GM12873 (cell line): ENCODE measurements around the gene CAB39.

Experiments used
- CTCF ChIP-seq: IDR thresholded peaks from 2 replicates; pipeline ENCODE4 v1.5.1; 2012; ENCODE audit warnings: low read depth, mild to moderate bottlenecking, moderate library complexity, low read length, control low read depth; ENCODE audit not compliant: insufficient read depth; ENCODE audit errors: missing control alignments

CAB39 gene

GRCh38 chr2:230787101-230787500 lies 74.5 kb downstream of the CAB39 start:
- no peak for TF ChIP-seq CTCF

DNA sequence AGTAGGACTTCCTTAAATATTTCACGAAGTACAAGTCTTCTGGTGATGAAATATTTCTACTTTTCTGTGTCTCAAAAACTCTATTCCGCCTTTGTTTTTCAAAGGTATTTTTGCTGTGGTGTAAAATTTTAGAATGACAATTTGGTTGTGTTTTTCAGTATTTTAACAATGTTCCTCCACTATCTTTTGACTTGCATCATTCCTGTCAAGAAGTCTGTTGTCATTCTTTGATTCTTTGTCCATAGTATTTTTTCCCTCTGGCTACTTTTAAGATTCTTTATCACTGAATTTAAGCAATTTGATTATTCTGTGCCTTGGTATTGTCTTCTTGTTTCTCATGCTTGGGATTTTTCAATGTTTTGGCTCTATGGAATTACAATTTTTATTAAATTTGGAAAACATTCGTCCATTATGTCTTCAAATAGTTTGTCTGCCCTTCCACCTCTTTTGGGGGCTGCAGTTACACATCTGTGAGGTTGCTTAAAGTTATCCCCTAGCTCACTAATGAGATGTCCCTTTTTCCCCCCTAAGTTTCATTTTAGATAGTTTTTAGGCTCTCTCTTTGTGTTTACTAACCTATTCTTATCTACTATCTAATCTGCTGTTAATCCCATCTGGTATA lies 76.0 kb downstream of the CAB39 start:
- TF ChIP-seq CTCF, result no peak

DNA sequence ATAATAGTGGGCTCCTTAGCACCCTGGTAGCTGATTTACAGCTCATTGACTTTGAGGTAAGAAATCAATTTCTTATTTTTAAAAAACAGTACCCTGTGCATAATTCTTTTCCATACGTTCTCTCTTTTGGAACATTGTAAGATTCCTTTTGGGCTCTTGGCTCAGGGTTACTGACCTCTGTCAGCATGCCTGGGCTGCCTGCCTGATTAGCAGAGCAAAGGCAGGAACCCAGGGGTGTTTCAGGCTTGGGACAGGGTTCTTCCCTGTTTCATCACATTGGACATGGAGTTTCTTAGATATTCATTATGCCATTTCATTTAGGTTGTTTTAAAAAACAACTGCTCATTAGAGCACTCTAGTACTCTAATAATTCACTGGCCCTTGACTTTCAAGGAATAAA lies 78.3 kb downstream of the CAB39 start:
- TF ChIP-seq CTCF, result no peak

- TF ChIP-seq CTCF, result no peak
Observed at GRCh38 chr2:230793572-230794359, 81.1 kb downstream of the CAB39 start.

DNA sequence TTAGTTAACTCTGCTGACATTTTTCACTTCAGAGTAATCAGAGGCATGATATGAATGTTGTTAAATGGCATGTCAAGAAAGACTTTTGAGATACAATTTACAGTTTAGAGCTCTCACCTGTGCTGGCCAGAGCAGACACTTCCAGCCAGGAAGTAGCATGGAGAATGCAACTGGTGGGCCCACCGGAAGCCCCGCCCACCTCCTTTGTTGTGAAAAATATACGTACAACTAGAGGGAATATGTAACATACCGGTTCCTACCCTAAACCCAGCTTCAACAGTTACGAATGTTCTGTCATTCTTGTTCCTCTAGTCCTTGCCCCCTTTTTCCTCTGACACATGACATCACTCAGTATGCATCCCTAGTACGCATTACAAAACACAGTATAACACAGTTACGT lies 81.9 kb downstream of the CAB39 start:
- no peak for TF ChIP-seq CTCF

DNA sequence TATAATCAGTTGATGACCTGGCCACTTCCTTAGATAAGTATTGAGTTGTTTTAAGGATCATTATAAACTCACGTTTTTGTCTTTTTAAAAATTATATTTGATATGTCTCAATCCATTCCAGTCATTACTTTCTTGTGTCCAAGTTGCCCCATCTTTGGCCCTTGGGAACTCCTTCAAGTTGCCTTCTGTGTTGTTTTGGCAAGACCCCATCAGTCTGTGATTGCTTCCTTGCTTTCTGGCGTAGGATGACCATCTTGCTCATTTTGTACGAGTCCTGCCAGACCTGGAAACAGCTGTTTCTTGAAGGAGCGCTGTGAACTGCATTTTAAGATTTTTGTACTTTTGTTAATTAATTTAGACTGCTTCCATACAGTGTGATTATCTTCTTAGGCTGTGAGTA lies 83.2 kb downstream of the CAB39 start:
- TF ChIP-seq CTCF, result no peak

DNA sequence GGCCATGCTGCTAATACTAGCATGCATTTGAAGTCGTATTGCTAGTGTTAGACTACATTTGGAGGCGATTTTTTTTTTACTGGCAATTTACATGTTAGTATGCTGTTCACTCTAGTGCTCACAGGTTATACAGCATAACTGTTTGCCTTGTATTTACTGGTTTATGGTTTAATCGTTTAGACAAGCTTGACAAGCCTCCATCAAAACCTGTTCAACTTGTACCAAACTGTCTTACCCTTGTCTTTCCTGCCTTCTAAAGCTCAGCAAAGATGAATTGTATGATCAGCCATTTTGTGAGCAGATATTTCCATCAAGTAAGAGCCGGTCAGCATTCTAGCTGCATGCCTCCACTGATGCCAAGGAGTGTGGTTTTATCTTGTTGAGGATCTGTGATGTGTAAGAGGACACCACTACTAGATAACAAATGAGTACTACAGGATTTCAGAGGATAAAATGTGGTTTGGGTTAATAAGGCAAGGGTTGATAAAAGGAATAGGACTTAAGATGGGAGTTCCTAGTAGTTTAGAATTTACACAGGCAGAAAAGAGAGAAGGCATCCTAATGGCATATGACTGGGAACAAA lies 83.7 kb downstream of the CAB39 start:
- TF ChIP-seq CTCF, result no peak
